Activated CD4-positive, alpha-beta T cell treated with anti-CD3 and anti-CD28 coated beads for 24 hours (primary cell): Measurements from ENCODE around the gene ERC2.

Source experiments
- DNase-seq, 2 donors: peaks; one replicate each; pipeline ENCODE4 v3.0.0-alpha.2; 2020; ENCODE audit warnings: low read depth in 2 of 2

Gene ERC2

GRCh38 chr3:55646121-55646520 lies 822.1 kb downstream of the ERC2 start:
- no peak for DNase-seq

- no peak for DNase-seq
These were observed 822.8 kb downstream of the ERC2 start for GRCh38 chr3:55645422-55645821.

GRCh38 chr3:55643283-55643682 lies 825.0 kb downstream of the ERC2 start:
- DNase-seq = no peak

GRCh38 chr3:55641964-55642363 lies 826.3 kb downstream of the ERC2 start:
- DNase-seq = no peak

- no peak for DNase-seq
These were observed 828.1 kb downstream of the ERC2 start for GRCh38 chr3:55639896-55640765.

- no peak for DNase-seq
These were observed 829.1 kb downstream of the ERC2 start for GRCh38 chr3:55639143-55639542.

GRCh38 chr3:55637906-55638638 lies 830.2 kb downstream of the ERC2 start:
- no peak for DNase-seq

- no peak for DNase-seq
These were observed 831.7 kb downstream of the ERC2 start for GRCh38 chr3:55636300-55637195.

- DNase-seq = no peak
These were observed 833.9 kb downstream of the ERC2 start for GRCh38 chr3:55634345-55634744.

GRCh38 chr3:55633333-55633732 lies 834.9 kb downstream of the ERC2 start:
- DNase-seq = no peak

GRCh38 chr3:55631766-55632331 lies 836.4 kb downstream of the ERC2 start:
- no peak for DNase-seq

- DNase-seq = no peak
These were observed 837.4 kb downstream of the ERC2 start for GRCh38 chr3:55630921-55631299.

GRCh38 chr3:55630280-55630920 lies 837.9 kb downstream of the ERC2 start:
- DNase-seq = no peak

- DNase-seq = no peak
These were observed 838.8 kb downstream of the ERC2 start for GRCh38 chr3:55629432-55629831.

- DNase-seq = no peak
These were observed 842.0 kb downstream of the ERC2 start for GRCh38 chr3:55626279-55626665.

GRCh38 chr3:55624238-55624637 lies 844.0 kb downstream of the ERC2 start:
- no peak for DNase-seq

GRCh38 chr3:55623786-55624185 lies 844.5 kb downstream of the ERC2 start:
- DNase-seq = no peak

- no peak for DNase-seq
These were observed 845.5 kb downstream of the ERC2 start for GRCh38 chr3:55622733-55623132.

- no peak for DNase-seq
These were observed 846.2 kb downstream of the ERC2 start for GRCh38 chr3:55622116-55622515.

GRCh38 chr3:55621648-55622047 lies 846.6 kb downstream of the ERC2 start:
- no peak for DNase-seq

- no peak for DNase-seq
These were observed 847.2 kb downstream of the ERC2 start for GRCh38 chr3:55621026-55621422.
